Coronary artery (tissue), 2 donors: Measurements from ENCODE around the gene NTN3.
"Not testable (repeated sequence)": the region's sequence is repeated elsewhere in the genome, so short reads cannot be mapped to it uniquely, and the experiment has no call there.

ENCODE experiments used
- DNase-seq: peaks from one replicate; pipeline ENCODE4 v3.0.0-alpha.2; 2017; ENCODE audit warnings: low spot score
- H3K27ac ChIP-seq, 2 donors: fragments of 200-600 bp; sonication (generic); one replicate each; pipeline ENCODE4 v1.5.1; 2016 to 2019
- H3K4me3 ChIP-seq: fragments of 200-600 bp; sonication (generic); 2 replicates; pipeline ENCODE4 v1.5.1; 2016; ENCODE audit warnings: mild to moderate bottlenecking, moderate library complexity
- TF ChIP-seq, protein P1 (sequence below): fragments of 200-600 bp; sonication (generic); IDR thresholded peaks from one replicate; pipeline ENCODE4 v1.5.1; 2019; ENCODE audit warnings: antibody characterized with exemption

Gene NTN3

DNA sequence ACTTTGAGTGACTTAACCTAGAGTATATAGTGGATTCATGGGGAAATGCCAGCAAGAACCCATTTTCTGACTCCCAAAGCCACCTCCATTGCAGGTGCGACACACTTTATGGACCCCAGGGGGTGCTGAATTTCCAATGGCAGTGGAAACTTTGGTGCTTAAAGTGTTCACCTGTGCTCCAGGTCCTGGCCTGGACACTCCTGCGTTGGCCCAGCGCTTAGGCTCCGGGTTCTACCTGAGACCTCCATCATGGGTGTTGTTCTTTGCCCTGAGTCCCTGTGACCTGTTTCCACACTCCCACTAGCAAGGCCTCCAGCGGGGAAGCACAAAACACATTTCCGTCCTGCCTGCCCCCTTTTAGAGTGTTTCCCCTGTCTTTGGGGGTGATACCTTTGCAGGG, 38.8 kb upstream of the NTN3 start:
- H3K27ac ChIP-seq: no peak overlapping the region
- no peak for DNase-seq
- no peak overlapping the region for H3K4me3 ChIP-seq
- TF ChIP-seq, protein P1, sequence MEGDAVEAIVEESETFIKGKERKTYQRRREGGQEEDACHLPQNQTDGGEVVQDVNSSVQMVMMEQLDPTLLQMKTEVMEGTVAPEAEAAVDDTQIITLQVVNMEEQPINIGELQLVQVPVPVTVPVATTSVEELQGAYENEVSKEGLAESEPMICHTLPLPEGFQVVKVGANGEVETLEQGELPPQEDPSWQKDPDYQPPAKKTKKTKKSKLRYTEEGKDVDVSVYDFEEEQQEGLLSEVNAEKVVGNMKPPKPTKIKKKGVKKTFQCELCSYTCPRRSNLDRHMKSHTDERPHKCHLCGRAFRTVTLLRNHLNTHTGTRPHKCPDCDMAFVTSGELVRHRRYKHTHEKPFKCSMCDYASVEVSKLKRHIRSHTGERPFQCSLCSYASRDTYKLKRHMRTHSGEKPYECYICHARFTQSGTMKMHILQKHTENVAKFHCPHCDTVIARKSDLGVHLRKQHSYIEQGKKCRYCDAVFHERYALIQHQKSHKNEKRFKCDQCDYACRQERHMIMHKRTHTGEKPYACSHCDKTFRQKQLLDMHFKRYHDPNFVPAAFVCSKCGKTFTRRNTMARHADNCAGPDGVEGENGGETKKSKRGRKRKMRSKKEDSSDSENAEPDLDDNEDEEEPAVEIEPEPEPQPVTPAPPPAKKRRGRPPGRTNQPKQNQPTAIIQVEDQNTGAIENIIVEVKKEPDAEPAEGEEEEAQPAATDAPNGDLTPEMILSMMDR: no peak

DNA sequence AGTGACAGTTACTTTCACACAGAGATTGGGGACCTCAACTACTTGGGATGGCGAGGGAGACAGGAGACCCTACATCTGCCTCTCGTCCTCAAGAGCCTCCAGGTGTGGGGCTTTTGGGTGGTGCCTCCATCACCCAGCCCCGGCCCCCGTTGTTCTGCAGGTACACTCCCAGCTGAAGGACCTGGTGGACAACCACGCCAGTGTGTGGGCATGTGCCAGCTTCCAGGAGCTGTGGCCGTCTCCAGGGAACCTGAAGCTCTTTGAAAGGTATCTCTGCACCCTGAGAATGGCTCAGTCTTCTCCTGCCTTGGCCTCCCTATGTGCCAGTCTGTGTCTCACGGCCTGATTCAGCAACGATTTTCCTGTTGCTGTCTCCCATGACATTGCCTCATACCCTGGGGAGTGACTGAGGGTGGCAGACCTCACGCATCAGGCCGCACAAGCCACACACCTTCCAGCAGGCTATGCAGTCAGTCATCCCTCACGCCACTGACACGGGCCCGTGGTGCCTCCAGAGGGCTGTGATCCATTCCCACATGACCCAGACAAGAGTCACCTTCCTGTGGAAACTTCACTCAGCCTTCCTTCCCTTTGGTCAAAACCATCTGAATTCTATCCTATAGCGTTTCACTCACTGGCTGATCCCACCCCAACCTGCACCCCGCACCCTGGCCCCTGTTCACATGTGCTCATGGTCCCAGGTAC, 38.1 kb upstream of the NTN3 start:
- TF ChIP-seq, protein P1: no peak
- Histone ChIP-seq H3K4me3 (no peak overlapping the region), H3K27ac (no peak overlapping the region)
- DNase-seq: no peak

DNA sequence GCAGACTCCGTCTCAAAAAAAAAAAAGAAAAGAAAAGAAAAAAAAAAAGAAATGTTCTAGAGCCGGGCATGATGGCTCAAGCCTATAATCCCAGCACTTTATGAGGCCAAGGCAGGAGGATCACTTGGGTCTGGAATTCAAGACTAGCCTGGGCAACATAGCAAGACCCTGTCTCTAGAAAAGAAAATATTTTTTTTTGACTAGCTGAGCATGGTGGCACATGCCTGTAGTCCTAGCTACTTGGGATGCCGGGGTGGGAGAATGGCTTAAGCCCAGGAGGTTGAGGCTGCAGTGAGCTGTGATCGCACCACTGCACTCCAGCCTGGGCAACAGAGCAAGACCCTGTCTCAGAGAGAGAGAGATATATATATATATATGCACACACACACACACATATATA, 35.9 kb upstream of the NTN3 start:
- not testable (repeated sequence) for H3K27ac ChIP-seq, H3K4me3 ChIP-seq, DNase-seq

DNA sequence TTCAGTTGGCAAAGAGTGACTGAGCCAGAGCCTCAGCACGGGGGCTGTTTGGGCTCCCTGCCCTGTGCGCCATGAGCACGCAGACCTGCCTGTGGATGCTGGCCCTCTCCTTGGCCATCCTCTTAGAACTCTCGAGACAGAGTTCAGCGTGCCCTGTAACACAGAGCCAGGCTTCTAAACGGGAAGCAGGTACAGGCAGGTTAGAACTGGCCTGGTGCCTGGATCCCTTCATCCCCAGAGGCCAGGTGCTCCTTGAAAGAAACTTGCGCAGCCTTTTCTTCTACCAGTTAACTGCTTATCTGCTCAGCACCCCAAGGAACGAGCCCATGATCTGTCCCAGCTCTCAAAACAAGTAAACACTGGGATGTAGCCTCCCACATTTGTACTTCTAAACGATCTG, 35.0 kb upstream of the NTN3 start:
- Histone ChIP-seq H3K27ac (no peak overlapping the region), H3K4me3 (no peak overlapping the region)
- DNase-seq: no peak
- TF ChIP-seq, protein P1: no peak

DNA sequence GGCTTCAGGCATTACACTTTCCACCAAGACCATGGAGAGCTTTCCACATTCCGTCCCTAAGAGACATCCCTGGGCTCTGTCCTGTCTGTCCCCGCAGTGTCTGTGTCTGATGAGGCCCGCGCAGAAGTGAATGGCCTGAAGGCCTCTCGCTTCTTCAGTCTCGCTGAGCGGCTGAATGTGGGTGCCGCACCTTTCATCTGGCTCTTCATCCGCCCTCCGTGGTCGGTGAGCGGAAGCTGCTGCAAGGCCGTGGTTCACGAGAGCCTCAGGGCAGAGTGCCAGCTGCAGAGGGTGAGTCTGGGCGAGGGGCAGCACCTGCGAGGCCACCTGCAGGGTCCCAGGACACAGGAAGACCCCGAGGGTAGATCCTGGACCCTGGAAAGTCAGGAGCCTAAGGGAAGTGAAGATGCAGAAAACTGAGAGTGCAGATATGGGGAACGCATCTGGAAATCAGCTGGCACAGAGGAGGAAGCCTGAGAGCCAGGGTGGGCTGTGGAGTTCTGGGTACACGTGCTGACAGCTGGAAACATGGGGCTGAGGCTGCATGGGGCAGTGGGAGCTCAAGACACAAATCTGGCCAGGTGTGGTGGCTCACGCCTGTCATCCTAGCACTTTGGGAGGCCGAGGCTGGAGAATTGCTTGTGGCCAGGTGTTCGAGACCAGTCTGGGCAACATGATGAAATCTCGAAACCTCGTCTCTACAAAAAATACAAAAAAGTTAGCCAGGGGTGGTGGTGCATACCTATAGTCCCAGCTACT, 33.9 kb upstream of the NTN3 start:
- DNase-seq: no peak
- Histone ChIP-seq H3K27ac (no peak overlapping the region), H3K4me3 (no peak overlapping the region)
- TF ChIP-seq, protein P1: no peak

DNA sequence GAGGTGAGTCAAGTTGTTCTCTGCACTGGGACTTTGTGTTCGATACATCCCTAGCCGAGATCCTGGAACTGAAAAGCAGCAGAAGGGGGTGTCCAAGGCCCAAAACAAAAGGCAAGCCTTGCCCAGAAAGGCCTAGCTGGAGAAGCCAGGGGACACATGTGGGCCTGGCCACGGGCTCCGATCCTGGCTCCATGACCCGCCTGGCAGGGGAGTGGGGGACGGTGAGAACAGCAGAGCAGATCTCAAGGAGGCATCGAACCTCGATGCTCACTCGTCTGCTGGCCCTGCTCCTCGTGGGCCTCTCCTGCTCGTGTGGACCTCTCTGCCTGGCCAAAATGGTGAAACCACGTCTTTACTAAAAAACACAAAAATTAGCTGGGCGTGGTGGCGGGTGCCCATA, 33.0 kb upstream of the NTN3 start:
- TF ChIP-seq, protein P1: no peak
- Histone ChIP-seq H3K27ac (no peak overlapping the region), H3K4me3 (no peak overlapping the region)
- no peak for DNase-seq

DNA sequence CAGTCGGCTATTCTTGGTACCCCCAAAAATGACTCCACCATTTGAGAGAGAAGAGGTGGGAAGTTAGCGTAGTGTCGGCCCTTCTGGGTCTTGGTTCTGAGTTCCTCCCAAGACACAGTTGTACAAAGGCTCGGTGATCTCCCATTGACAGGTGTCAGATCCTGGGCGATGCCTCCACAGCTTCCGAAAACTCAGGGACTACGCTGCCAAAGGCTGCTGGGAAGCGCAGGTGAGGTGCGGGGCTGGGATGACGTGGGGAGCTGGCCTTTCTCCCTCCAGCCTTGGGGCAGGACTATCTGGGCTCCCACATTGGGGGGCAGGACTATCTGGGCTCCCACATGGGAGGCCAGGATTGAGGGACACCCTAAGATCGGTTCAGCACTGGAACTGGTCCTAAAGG, 31.5 kb upstream of the NTN3 start:
- DNase-seq: no peak
- TF ChIP-seq, protein P1: no peak
- Histone ChIP-seq H3K4me3 (no peak overlapping the region), H3K27ac (no peak overlapping the region)

DNA sequence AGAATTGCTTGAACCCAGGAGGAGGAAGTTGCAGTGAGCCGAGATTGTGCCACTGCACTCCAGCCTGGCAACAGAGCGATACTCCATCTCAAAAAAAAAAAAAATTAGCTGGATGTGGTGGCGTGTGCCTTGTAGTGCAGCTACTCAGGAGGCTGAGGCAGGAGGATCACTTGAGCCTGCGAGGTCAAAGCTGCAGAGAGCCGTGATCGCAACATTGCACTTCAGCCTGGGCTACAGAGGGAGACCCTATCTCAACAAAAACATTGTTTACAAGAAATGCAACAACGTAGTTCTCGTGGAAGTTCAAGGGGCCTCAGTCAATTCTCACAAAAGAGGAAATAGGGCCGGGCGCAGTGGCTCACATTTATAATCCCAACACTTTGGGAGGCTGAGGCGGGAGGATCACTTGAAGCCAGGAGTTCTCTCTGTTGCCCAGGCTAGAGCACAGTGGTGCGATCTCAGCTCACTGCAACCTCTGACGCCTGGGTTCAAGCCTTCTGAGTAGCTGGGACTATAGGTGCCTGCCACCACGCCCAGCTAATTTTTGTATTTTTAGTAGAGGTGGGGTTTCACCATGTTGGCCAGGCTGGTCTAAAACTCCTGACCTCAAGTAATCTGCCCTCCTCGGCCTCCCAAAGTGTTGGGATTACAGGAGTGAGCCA, 29.8 kb upstream of the NTN3 start:
- not testable (repeated sequence) for H3K4me3 ChIP-seq, DNase-seq, H3K27ac ChIP-seq
